HG03521 (cell line): Measurements from ENCODE around the gene FUS.

ENCODE experiments used
- ATAC-seq: cut with Tn5 transposase; IDR thresholded peaks from one replicate; pipeline ENCODE4 v1.9.1; 2021; ENCODE audit warnings: mild to moderate bottlenecking, moderate library complexity; ENCODE audit not compliant: unreplicated experiment

The FUS gene

GRCh38 chr16:31225193-31225592, 45.3 kb downstream of the FUS start:
- ATAC-seq, result no peak

DNA sequence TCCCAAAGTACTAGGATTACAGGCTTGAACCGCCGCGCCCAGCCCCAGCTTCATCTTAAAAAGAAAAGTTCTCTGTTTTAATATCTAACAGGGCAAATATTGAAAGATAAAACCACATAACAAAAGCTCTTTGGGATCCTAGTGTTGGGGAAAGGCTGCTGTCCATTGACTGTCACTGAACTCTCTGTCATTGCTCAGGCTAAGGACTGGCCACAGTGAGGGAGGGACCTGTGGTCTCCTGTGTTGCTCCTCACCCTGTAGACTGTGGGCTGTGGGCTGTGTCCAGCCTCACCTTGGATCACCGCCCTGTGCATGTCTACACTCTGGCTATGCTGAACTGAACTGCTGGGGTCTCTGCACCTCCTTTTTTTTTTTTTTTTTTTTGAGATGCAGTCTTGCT, 48.3 kb downstream of the FUS start:
- no peak for ATAC-seq

DNA sequence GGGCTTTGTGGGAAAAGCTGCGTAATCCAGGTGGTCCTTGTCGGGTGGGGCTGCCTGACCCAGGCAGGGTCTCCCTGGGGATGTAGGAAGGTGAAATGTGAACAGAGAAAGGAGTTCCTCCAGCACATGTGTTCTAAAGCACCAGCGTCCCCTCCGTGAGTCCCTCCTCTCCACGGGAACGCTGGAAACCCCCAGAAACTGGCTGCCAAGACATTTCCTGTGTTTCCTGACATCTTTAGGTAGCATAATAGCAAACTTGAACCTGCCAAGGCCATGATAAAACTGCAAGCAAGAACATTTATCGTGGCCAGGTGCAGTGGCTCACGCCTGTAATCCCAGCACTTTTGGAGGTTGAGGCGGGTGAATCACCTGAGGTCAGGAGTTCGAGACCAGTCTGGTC, 49.6 kb downstream of the FUS start:
- ATAC-seq, result no peak

GRCh38 chr16:31238041-31238440, 58.1 kb downstream of the FUS start:
- no peak for ATAC-seq
